Endometrium (tissue), 2 donors: ENCODE data around the gene CUL1.

Source experiments
- FAIRE-seq: peaks from 2 replicates; lab custom pipeline; 2012; peaks lifted over from hg19 to GRCh38; lab: Jason Lieb, UNC
- donor health status: control.
- donor health status: control.

The CUL1 gene

DNA sequence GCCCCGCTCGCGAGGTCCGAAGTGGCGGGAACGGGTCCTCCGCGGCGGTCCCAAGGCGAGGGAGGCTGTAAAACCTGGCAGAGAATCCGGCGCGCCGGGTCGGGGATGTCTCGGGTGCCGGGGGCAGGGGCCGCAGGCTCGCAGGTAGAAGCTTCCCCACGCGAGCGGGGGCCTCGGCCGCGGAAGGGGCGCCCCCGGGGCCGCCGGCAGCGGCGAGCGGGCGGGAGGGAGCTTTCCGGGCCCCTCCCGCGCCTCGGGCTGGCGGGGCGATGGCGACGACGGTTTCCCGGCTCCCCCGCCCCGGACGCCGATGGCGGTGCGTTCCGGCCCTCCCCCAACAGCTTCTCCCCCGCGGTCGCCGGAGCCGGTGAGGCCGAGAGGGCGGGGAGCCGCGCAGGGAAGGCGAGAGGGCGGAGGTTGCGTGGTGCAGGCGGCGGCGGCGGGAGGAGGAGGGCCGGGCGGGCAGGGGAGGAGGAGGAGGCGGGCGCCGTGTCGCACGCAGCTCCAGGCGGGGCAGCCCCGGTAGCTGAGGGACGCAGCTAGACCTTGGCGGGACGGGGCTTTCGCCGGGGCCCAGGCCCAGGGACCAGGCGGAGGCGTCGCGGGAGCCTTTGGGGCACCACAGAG, at the start of gene CUL1:
CUL1 (plus strand) TSS at position 507 of the 627 bp plus-strand sequence. CDS start 31,220 bp downstream, outside the sequence.
- no peak for FAIRE-seq

DNA sequence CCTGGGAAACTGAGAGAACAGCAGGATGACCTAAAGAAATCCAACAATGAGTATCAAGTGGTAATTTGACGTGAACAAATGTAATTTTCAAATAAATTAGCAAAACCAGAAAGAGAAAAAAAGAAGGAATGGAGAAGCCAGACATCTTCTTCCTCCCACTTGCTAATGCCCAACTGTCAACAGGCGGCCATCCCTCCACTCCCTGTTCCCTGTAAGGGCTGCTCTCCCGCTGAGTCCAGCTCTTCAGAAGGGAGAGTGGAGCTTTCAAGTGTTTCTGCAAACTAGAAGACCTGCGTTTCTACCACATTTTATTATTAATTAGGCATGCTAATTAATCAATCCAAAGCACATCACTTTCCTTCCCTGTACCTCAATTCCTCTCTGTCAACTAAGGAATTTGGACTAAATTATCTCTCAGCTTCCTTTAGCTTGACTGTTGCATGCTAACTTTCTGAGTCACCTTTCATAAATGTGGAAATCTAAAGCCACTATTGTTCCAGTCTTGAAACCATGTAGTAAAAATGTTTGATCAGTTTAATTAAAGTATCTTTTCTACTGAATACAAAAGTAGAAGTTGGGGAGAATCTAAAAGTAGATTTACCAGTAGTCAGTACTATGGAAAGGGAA, 48.4 kb upstream of the CUL1 start:
- no peak for FAIRE-seq

DNA sequence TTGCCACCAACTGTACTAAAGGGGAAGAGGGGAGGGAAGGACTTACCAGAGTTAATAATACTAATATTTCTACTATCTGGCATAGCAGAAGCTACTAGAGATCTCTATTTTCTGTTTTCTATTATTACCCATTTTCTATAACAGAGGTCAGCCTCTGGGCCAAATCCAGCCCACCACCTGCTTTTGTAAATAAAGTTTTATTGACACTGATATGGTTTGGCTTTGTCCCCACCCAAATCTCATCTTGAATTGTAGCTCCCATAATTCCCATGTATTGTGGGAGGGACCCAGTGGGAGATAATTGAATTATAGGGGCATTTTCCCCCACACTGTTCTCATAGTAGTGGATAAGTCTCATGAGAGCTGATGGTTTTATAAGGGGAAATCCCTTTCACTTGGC, 45.9 kb upstream of the CUL1 start:
- FAIRE-seq = no peak

DNA sequence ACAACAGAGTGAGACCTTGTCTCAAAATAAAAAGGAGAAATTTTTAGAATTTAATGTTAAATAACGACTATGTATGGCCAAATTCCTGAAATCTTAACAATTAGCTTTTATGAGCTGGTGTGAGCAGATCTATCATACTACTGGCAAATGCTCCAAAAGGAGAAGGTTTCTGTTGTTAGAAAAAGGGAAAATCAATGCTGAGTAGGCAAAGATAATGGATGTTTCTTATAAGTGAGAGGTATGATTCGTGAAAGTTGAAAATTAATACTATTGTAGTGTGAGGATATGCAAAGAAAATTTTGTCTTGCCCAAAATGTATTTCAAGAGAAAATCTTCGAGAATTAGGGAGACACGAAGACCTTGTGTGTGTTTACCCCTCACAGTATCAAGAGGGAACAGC, 40.8 kb upstream of the CUL1 start:
- no peak for FAIRE-seq

- FAIRE-seq = no peak
Observed at GRCh38 chr7:148661471-148661870, 37.2 kb upstream of the CUL1 start.

DNA sequence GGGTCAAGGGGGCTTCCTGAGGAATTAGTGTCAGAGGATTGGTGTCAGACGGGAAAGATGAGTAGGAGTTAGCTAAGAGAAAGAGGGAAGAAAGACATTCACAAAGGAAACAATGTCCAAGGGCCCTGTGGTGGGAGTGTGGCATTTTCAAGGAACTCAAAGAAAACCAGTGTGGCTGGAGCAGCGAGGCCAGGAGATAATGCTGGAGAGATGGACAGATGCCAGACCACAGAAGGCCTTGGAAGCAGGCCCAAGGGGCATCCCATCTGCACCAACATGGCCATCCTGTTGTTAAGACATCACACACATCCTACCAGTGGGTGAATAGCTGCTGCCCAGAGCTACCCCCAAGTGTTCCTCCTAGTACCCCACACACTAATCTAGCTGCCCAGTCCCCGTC, 36.1 kb upstream of the CUL1 start:
- FAIRE-seq = no peak

- FAIRE-seq = no peak
Observed at GRCh38 chr7:148664324-148664723, 34.4 kb upstream of the CUL1 start.

- no peak for FAIRE-seq
Observed at GRCh38 chr7:148665221-148665620, 33.5 kb upstream of the CUL1 start.

DNA sequence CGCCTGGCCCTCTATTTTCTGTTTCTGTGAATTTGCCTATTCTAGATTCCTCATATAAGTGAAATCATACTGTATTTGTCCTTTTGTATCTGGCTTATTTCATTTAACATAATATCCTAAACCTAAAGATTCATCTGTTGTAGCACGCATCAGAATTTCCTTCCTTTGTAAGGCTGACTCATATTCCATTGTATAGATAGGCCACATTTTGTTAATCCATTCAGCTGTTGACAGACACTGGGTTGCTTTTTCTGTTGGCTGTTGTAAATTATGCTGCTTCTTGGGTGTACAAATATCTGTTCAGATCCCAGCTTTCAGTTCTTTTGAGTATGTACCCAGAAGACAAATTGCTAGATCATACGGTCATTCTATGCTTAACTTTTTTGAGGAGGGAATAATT, 28.8 kb upstream of the CUL1 start:
- no peak for FAIRE-seq

DNA sequence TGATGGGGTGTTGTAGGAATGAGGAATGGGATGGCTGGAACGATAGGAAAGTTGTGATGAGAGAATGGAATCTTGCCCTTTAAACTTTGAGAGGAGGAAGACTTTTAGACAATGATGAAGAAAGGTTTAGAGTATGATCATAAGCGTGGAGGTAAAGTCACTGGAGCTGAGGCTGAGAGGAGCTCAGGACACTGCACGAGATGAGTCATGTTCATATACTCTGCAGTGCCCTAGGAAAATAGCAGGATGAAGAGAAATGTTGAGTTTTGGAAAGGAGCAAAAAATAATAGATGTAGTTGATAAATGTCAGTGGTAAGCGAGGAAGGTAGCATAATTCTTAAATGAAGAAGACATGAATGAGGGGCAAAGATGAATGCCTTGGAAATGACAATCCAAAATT, 28.3 kb upstream of the CUL1 start:
- FAIRE-seq = no peak

DNA sequence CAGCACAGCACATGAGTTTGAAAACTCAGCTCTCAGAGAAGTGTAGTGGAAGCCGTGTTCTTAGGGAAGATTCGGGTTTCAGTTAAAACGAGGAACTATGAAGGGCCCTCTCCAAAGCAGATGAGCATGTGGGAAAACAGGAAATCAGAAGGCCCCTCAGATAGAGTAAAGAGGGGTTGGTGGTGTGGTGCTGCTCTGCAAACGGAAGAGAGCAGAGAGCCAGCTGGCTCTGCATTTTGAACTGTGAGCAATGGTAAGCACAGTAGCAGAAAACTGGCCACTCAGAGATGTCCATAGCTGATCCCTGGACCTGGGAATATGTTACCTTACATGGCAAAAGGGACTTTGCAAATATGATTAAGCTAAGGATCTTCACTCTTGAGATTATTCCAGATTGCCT, 27.9 kb upstream of the CUL1 start:
- no peak for FAIRE-seq

- no peak for FAIRE-seq
Observed at GRCh38 chr7:148672041-148672440, 26.7 kb upstream of the CUL1 start.

GRCh38 chr7:148674689-148675088, 24.0 kb upstream of the CUL1 start:
- FAIRE-seq = no peak

- no peak for FAIRE-seq
Observed at GRCh38 chr7:148676291-148676690, 22.4 kb upstream of the CUL1 start.

DNA sequence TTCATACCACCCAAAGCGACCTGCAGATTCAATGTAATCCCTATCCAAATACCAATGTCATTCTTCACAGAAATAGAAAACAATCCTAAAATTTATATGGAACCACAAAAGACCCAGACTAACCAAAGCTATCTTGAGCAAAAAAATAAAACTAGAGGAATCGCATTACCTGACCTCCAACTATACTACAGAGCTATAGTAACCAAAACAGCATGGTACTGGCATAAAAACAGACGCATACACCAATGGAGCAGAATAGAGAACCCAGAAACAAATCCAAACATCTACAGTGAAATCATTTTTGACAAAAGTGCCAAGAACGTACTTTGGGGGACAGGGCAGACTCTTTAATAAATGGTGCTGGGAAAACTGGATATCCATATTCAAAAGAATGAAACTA, 16.9 kb upstream of the CUL1 start:
- no peak for FAIRE-seq

DNA sequence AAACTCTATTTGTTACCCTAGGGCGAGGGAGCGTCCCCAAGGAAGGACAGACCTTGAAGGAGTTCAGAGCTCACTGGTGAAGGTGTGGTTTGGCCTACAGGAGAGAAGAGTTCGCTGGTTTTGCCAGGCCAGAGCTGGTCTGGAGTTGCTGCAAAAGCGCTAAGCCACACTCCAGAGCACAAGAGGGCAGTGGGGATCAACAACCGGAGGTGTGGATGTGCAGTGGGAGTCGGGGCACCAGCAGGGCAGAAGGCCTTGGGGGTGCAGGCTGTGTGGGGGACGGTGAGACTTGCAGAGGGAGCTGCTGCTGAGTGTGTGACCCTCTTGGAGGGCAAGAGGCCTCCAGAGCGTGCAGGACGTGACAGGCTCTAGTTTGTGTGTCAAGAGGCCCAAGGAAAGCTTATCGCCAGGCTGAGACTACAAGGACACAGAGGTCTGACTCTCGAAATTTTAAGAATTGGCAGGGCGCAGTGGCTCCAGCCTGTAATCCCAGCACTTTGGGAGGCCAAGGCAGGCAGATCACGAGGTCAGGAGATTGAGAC, 14.3 kb upstream of the CUL1 start:
- no peak for FAIRE-seq

GRCh38 chr7:148686312-148686937, 12.3 kb upstream of the CUL1 start:
- FAIRE-seq = no peak

GRCh38 chr7:148687555-148687954, 11.1 kb upstream of the CUL1 start:
- no peak for FAIRE-seq

GRCh38 chr7:148688526-148688925, 10.2 kb upstream of the CUL1 start:
- FAIRE-seq = no peak

DNA sequence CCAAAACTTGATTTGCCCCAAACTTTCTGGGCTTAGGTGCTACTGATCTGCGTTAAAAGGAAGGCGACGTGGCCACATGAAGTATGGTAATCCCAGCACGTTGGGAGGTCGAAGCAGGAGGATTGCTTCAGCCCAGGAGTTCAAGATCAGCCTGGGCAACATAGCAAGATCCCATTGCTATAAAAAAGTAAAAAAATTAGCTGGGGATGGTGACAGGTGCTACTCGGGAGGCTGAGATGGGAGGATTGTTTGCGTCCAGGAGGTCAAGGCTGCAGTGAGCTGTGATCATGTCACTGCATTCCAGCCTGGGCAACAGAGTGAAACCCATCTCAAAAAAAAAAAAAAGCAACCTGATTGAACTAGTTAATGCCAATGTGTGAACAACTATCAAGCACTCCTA, 5.1 kb upstream of the CUL1 start:
- no peak for FAIRE-seq

- no peak for FAIRE-seq
Observed at GRCh38 chr7:148694631-148695030, 4.1 kb upstream of the CUL1 start.

GRCh38 chr7:148695953-148696352, 2.8 kb upstream of the CUL1 start:
- no peak for FAIRE-seq

- FAIRE-seq = no peak
Observed at GRCh38 chr7:148696787-148697186, 1.9 kb upstream of the CUL1 start.
